NB4 (cell line): ENCODE results near the gene ERCC6L.

Experiments used
- DNase-seq: peaks from one replicate; pipeline ENCODE4 v3.0.0; 2010; ENCODE audit warnings: low read depth
- H3K4me3 ChIP-seq: one replicate; pipeline ENCODE4 v1.5.1; 2011; ENCODE audit warnings: mild to moderate bottlenecking, low read depth, low read length, moderate library complexity
- CTCF ChIP-seq: IDR thresholded peaks from one replicate; pipeline ENCODE4 v1.5.1; 2012; ENCODE audit warnings: low read depth, low read length
- MAX ChIP-seq: IDR thresholded peaks from 2 replicates; pipeline ENCODE4 v1.6.1; 2011; ENCODE audit warnings: low read depth, low read length
- MYC ChIP-seq: IDR thresholded peaks from 2 replicates; pipeline ENCODE4 v1.6.1; 2011; ENCODE audit warnings: low read depth, low read length
- POLR2A ChIP-seq: IDR thresholded peaks from 2 replicates; pipeline ENCODE4 v1.6.1; 2011; ENCODE audit warnings: mild to moderate bottlenecking; ENCODE audit not compliant: insufficient read length; ENCODE audit errors: extremely low read depth

The ERCC6L gene

GRCh38 chrX:72165551-72165950, 73.3 kb downstream of the ERCC6L start:
- TF ChIP-seq POLR2A (no peak), MAX (no peak), MYC (no peak), CTCF (no peak)
- no peak overlapping the region for H3K4me3 ChIP-seq
- no peak for DNase-seq

GRCh38 chrX:72159769-72160168, 79.1 kb downstream of the ERCC6L start:
- no peak overlapping the region for H3K4me3 ChIP-seq
- TF ChIP-seq MAX: no peak
- TF ChIP-seq MYC: no peak
- no peak for TF ChIP-seq POLR2A
- no peak for TF ChIP-seq CTCF
- no peak for DNase-seq

- no peak overlapping the region for H3K4me3 ChIP-seq
- TF ChIP-seq MAX: no peak
- no peak for DNase-seq
These were observed 80.1 kb downstream of the ERCC6L start for GRCh38 chrX:72158773-72159172.
